H1 (cell line): ENCODE measurements around the gene POM121L12. TPM values are rescaled to one million over a fixed set of nuclear protein-coding genes. Genes with fewer than 3 reads are reported as not detected.

Experiments
- CTCF ChIA-PET: fragments of 300-600 bp; sonication (Branson Sonifier 250); formaldehyde crosslinking; loops from one replicate; lab custom pipeline; 2021; ENCODE audit not compliant: partially characterized antibody; lab: Charles Lee
- POLR2A ChIA-PET: fragments of 300-600 bp; sonication (Branson Sonifier 250); formaldehyde crosslinking; loops from one replicate; lab custom pipeline; 2021; ENCODE audit warnings: inconsistent platforms; ENCODE audit not compliant: partially characterized antibody; lab: Charles Lee
- DNase-seq, 2 experiments: peaks; one replicate each; pipeline versions ENCODE4 v3.0.0 to v3.0.0-alpha.2; 2010 to 2022; ENCODE audit warnings: low spot score in 2 of 2, low read depth in 1 of 2, mixed read lengths in 1 of 2
- FAIRE-seq: peaks from 2 replicates; lab custom pipeline; 2011; peaks lifted over from hg19 to GRCh38; lab: Jason Lieb, UNC
- H2AFZ ChIP-seq: 2 replicates; pipeline ENCODE4 v1.8.1; 2012; ENCODE audit warnings: low read length, inconsistent platforms
- H2AK5ac ChIP-seq: 2 replicates; pipeline ENCODE4 v1.6.1; 2013; ENCODE audit warnings: low read depth, low read length
- H2BK120ac ChIP-seq: replicated peaks from 2 replicates; pipeline ENCODE3; 2013; ENCODE audit warnings: low read depth, low read length, inconsistent platforms
- H2BK12ac ChIP-seq: 2 replicates; pipeline ENCODE4 v1.6.1; 2013; ENCODE audit warnings: low read depth, low read length
- H2BK15ac ChIP-seq: 2 replicates; pipeline ENCODE4 v1.6.1; 2013; ENCODE audit warnings: low read length
- H2BK20ac ChIP-seq: 2 replicates; pipeline ENCODE4 v1.6.1; 2013; ENCODE audit warnings: low read length
- H2BK5ac ChIP-seq: 2 replicates; pipeline ENCODE4 v1.6.1; 2013; ENCODE audit warnings: low read depth, low read length
- H3K14ac ChIP-seq: 2 replicates; pipeline ENCODE4 v1.6.1; 2013; ENCODE audit warnings: inconsistent platforms; ENCODE audit not compliant: insufficient read length
- H3K18ac ChIP-seq: 2 replicates; pipeline ENCODE4 v1.6.1; 2013; ENCODE audit warnings: low read length; ENCODE audit errors: extremely low read depth
- H3K23ac ChIP-seq: 2 replicates; pipeline ENCODE4 v1.6.1; 2013; ENCODE audit warnings: inconsistent platforms; ENCODE audit not compliant: insufficient read length
- H3K23me2 ChIP-seq: 2 replicates; pipeline ENCODE4 v1.6.1; 2013; ENCODE audit warnings: low read depth, low read length
- H3K27ac ChIP-seq: 2 replicates; pipeline ENCODE4 v1.6.1; 2011; ENCODE audit warnings: low read depth, low read length, inconsistent platforms
- H3K27me3 ChIP-seq, 4 experiments: replicated peaks in 1 of 4; 1 replicate in 1 of 4; 2 replicates in 3 of 4; pipeline versions ENCODE4 v1.6.1 to v1.8.1; 2011 to 2013; ENCODE audit warnings: low read length in 3 of 4, mild to moderate bottlenecking in 3 of 4, inconsistent platforms in 2 of 4, mixed read lengths in 2 of 4, moderate library complexity in 1 of 4; ENCODE audit not compliant: control insufficient read depth in 3 of 4, insufficient read depth in 3 of 4; ENCODE audit errors: extremely low read depth in 1 of 4
- H3K36me3 ChIP-seq, 4 experiments: 2 replicates each; pipeline versions ENCODE4 v1.6.1 to v1.8.1; 2011 to 2013; ENCODE audit warnings: mild to moderate bottlenecking in 4 of 4, low read length in 3 of 4, moderate library complexity in 2 of 4, control low read depth in 1 of 4, inconsistent platforms in 1 of 4; ENCODE audit not compliant: insufficient read depth in 4 of 4, control insufficient read depth in 2 of 4
- H3K4ac ChIP-seq: replicated peaks from 2 replicates; pipeline ENCODE3; 2013; ENCODE audit warnings: low read length, low read depth, mixed read lengths, inconsistent platforms; ENCODE audit not compliant: insufficient read length
- H3K4me1 ChIP-seq, 4 experiments: replicated peaks in 1 of 4; 1 replicate in 1 of 4; 2 replicates in 3 of 4; pipeline versions ENCODE4 v1.6.1 to v1.8.1; 2011 to 2013; ENCODE audit warnings: low read length in 3 of 4, inconsistent platforms in 2 of 4, mixed read lengths in 1 of 4; ENCODE audit not compliant: insufficient read depth in 4 of 4, control insufficient read depth in 3 of 4
- H3K4me2 ChIP-seq, 2 experiments: 2 replicates each; pipeline versions ENCODE4 v1.6.1 to v1.8.1; 2011 to 2013; ENCODE audit warnings: low read depth in 2 of 2, low read length in 2 of 2, control low read depth in 1 of 2, inconsistent platforms in 1 of 2, mild to moderate bottlenecking in 1 of 2; ENCODE audit not compliant: insufficient read depth in 1 of 2
- H3K4me3 ChIP-seq, 4 experiments: fragments of 200-600, 300-600 bp in 1 of 4; sonication (generic), shearing (Covaris generic), sonication (Bioruptor Twin) in 1 of 4; 2 replicates each; pipeline versions ENCODE4 v1.5.1 to v1.8.1; 2011 to 2016; ENCODE audit warnings: low read length in 4 of 4, low read depth in 3 of 4, control low read depth in 2 of 4, inconsistent platforms in 2 of 4, mild to moderate bottlenecking in 2 of 4, mixed read lengths in 1 of 4, moderate library complexity in 1 of 4; ENCODE audit not compliant: insufficient read depth in 2 of 4; ENCODE audit errors: extremely low read depth in 1 of 4
- H3K56ac ChIP-seq: replicated peaks from 2 replicates; pipeline ENCODE3; 2013; ENCODE audit warnings: low read depth, mild to moderate bottlenecking, mixed read lengths, low read length, inconsistent platforms; ENCODE audit not compliant: insufficient read length
- H3K79me1 ChIP-seq: 2 replicates; pipeline ENCODE4 v1.6.1; 2013; ENCODE audit warnings: low read depth, low read length, control low read depth
- H3K79me2 ChIP-seq, 2 experiments: 2 replicates each; pipeline versions ENCODE4 v1.6.1 to v1.8.1; 2012 to 2013; ENCODE audit warnings: low read length in 2 of 2, mild to moderate bottlenecking in 2 of 2, inconsistent platforms in 1 of 2; ENCODE audit not compliant: insufficient read depth in 2 of 2, control insufficient read depth in 1 of 2
- H3K9ac ChIP-seq, 4 experiments: replicated peaks in 1 of 4; 1 replicate in 1 of 4; 2 replicates in 3 of 4; pipeline versions ENCODE4 v1.6.1 to v1.8.1; 2011 to 2013; ENCODE audit warnings: low read depth in 3 of 4, low read length in 3 of 4, control low read depth in 2 of 4, mild to moderate bottlenecking in 2 of 4, moderate library complexity in 2 of 4, inconsistent platforms in 1 of 4; ENCODE audit errors: extremely low read depth in 1 of 4
- H3K9me3 ChIP-seq, 2 experiments: 2 replicates each; pipeline versions ENCODE4 v1.6.1 to v1.8.1; 2012 to 2013; ENCODE audit warnings: mild to moderate bottlenecking in 2 of 2, moderate library complexity in 2 of 2, control low read depth in 1 of 2, inconsistent platforms in 1 of 2, low read depth in 1 of 2, low read length in 1 of 2, mixed read lengths in 1 of 2; ENCODE audit not compliant: insufficient read depth in 2 of 2
- H4K20me1 ChIP-seq, 2 experiments: replicated peaks in 1 of 2; 2 replicates each; pipeline versions ENCODE3 to v1.8.1; 2011 to 2013; ENCODE audit warnings: inconsistent platforms in 2 of 2, low read length in 2 of 2, mild to moderate bottlenecking in 1 of 2; ENCODE audit not compliant: insufficient read depth in 2 of 2, control insufficient read depth in 1 of 2
- H4K5ac ChIP-seq: 2 replicates; pipeline ENCODE4 v1.6.1; 2013; ENCODE audit warnings: low read length, low read depth, mixed read lengths, inconsistent platforms; ENCODE audit not compliant: insufficient read length
- H4K8ac ChIP-seq: 2 replicates; pipeline ENCODE4 v1.8.0; 2013; ENCODE audit warnings: mild to moderate bottlenecking, moderate library complexity, low read length, inconsistent platforms; ENCODE audit not compliant: insufficient read depth; ENCODE audit errors: extremely low read depth
- H4K91ac ChIP-seq: replicated peaks from 2 replicates; pipeline ENCODE3; 2013; ENCODE audit warnings: low read length, mixed read lengths, inconsistent platforms; ENCODE audit not compliant: insufficient read length
- CREB1 ChIP-seq: IDR thresholded peaks from 2 replicates; pipeline ENCODE4 v1.6.1; 2012; ENCODE audit warnings: inconsistent platforms
- GABPA ChIP-seq: IDR thresholded peaks from 2 replicates; pipeline ENCODE4 v1.6.1; 2011; ENCODE audit warnings: mild to moderate bottlenecking, low read length, moderate library complexity, borderline replicate concordance; ENCODE audit not compliant: insufficient read depth
- HDAC2 ChIP-seq, 2 experiments: fragments of 300-600 bp in 1 of 2; sonication (generic) in 1 of 2; IDR thresholded peaks; 2 replicates each; pipeline ENCODE4 v1.6.1; 2011 to 2012; ENCODE audit warnings: low read depth in 2 of 2, low read length in 2 of 2, mild to moderate bottlenecking in 2 of 2, moderate library complexity in 2 of 2, borderline replicate concordance in 1 of 2, inconsistent platforms in 1 of 2
- NRF1 ChIP-seq: IDR thresholded peaks from 2 replicates; pipeline ENCODE4 v1.6.1; 2011; ENCODE audit warnings: mild to moderate bottlenecking, low read depth, low read length, improper control_type of control experiment
- WGBS, 2 experiments: shearing (Covaris generic) in 1 of 2; methylation state at CpG; one replicate each; pipeline versions ENCODE4 v1.1.6 to v1.1.7; 2013 to 2015; ENCODE audit warnings: low lambda C conversion rate in 2 of 2, mixed read lengths in 2 of 2, inconsistent platforms in 1 of 2, low coverage in 1 of 2, missing lambda C conversion rate in 1 of 2; ENCODE audit not compliant: insufficient replicate concordance in 2 of 2, insufficient coverage in 1 of 2, insufficient read length in 1 of 2; ENCODE audit errors: extremely low coverage in 1 of 2, missing lambda C conversion rate in 1 of 2; 5-methylcytosine and 5-hydroxymethylcytosine counted together
- long read RNA-seq, 2 experiments: library from RNA in 1 of 2; library from capped mRNA in 1 of 2; stranded (forward); transcript quantifications; one replicate each; pipeline ENCODE4 v2.0.0, GENCODE V29; 2021; ENCODE audit warnings: inconsistent platforms in 1 of 2
- polyA minus RNA-seq, 3 experiments: library from RNA; depleted of rRNA, polyadenylated mRNA; stranded (reverse); fragments of >200 nt; gene quantifications; 1 replicate in 2 of 3; 2 replicates in 1 of 3; pipeline ENCODE4 v1.2.3, GENCODE V29; 2011
- polyA plus RNA-seq, 7 experiments: library from polyadenylated mRNA; depleted of rRNA in 3 of 7; stranded (reverse) in 5 of 7; unstranded in 2 of 7; fragments of >200 nt in 5 of 7; fragments of 200-250 nt in 2 of 7; gene quantifications; 1 replicate in 5 of 7; 2 replicates in 1 of 7; 4 replicates in 1 of 7; pipeline versions ENCODE4 v1.2.1 to v1.2.3, GENCODE V29; 2011 to 2013; ENCODE audit warnings: missing spikeins in 2 of 7, mixed read lengths in 2 of 7
- total RNA-seq: library from RNA; stranded (reverse); fragmentation: NEBNext Ultra II Directional; extraction: Animal tissue kit (Norgen Biotek cat#: 25700); gene quantifications from 2 replicates; pipeline ENCODE4 v1.2.1, GENCODE V29; 2021

Gene POM121L12
- total RNA-seq (not detected in 2 replicates), polyA plus RNA-seq (2011; rRNA removed) (not detected in 2 replicates), polyA minus RNA-seq (2011; rRNA and poly(A)+ RNA removed) (not detected in 2 replicates)
- polyA plus RNA-seq (2011; cell fraction: cytosol; rRNA removed): not detected
- not detected for polyA plus RNA-seq (2011; cell fraction: nucleus; rRNA removed)
- polyA plus RNA-seq (2012, experiment 1 of 2): not detected in 4 replicates
- not detected for polyA plus RNA-seq (2012, experiment 2 of 2)
- not detected for polyA plus RNA-seq (2013, experiment 1 of 2)
- polyA plus RNA-seq (2013, experiment 2 of 2): not detected
- polyA minus RNA-seq (2011; cell fraction: cytosol; rRNA and poly(A)+ RNA removed): not detected
- not detected for polyA minus RNA-seq (2011; cell fraction: nucleus; rRNA and poly(A)+ RNA removed)
- long read RNA-seq, experiment 1: 0 reads
- long read RNA-seq, experiment 2: 0 reads

DNA sequence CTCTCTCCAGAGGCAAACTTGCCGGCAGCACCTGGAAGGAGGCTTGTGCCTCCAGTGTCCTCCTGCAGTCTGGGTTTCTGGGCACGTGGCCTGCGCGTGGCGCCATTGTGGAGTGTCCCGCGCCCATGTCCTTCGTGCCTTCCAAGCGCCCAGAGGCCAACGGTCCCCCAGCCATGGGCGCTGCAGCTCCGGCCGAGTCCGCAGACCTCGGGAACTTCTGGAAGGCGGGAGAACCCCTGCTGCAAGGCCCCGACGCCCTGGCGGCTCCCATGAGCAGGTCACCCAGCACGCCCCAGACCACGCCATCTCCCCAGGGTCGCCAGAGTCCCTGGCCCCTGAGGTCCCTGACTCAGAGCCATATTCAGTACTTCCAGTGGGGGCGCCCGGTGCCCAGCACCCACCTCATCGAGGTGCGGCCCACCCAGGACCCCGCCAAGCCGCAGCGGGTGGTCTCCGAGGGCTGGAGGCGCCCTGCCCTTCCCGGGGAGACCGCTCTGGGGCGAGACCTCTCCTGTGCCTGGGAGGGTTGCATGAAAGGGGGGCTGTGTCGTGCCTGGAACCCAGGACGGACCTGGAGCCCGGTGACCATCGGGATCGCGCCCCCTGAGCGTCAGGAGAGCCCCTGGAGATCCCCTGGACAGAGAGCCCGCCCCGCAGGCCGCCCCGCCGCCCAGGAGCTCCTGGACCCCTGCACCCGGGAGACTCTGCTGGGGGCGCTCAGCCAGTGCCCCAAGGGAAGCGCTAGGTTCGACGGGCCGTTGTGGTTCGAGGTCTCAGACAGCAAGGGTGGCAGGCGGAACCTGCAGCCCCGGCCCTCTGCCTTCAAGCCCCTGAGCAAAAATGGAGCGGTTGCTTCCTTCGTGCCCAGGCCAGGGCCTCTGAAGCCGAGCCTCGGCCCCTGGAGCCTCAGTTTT lies at the start of gene POM121L12:
Gene POM121L12 (plus strand): TSS at position 135 of the 914 bp plus-strand sequence. CDS start 39 bp downstream, at position 174.
- WGBS, 2 experiments: 93% methylated on average over 34 of the region's 59 CpGs; no CpG with 5 or more reads in 1 of the 2 experiments
- Histone ChIP-seq H3K36me3 (no peaks in the 10 kb centered on the region; a peak in 1 of 8 replicates), H3K4me2 (no peak within 1 kb of the TSS), H3K79me2 (no peaks in the 10 kb centered on the region), H2AK5ac (no peak within 1 kb of the TSS), H4K20me1 (no peaks in the 10 kb centered on the region), H4K5ac (no peak within 1 kb of the TSS), H3K56ac (no peak within 1 kb of the TSS), H2BK20ac (no peak within 1 kb of the TSS), H3K9ac (no peak within 1 kb of the TSS), H3K27ac (no peak within 1 kb of the TSS), H3K23ac (no peak within 1 kb of the TSS), H2BK5ac (no peak within 1 kb of the TSS), H3K14ac (no peak within 1 kb of the TSS), H3K27me3 (no peaks in the 10 kb centered on the region), H3K4ac (no peak within 1 kb of the TSS), H2BK12ac (no peak within 1 kb of the TSS), H2BK120ac (no peak within 1 kb of the TSS), H3K79me1 (no peaks in the 10 kb centered on the region), H4K8ac (no peak within 1 kb of the TSS), H3K18ac (no peak within 1 kb of the TSS), H3K9me3 (peaks cover 0 to 14% of the 10 kb centered on the region in 2 experiments; a peak in 1 of 4 replicates), H3K4me3 (no peak within 1 kb of the TSS), H4K91ac (no peak within 1 kb of the TSS), H3K4me1 (no peaks in the 10 kb centered on the region), H2BK15ac (no peak within 1 kb of the TSS), H2AFZ (no peak within 1 kb of the TSS), H3K23me2 (no peaks in the 10 kb centered on the region; the same call in 1 of the 2 replicates)
- POLR2A ChIA-PET: no interaction called here
- CTCF ChIA-PET: no interaction called here
- FAIRE-seq (no peak), DNase-seq (no peak)
- TF ChIP-seq GABPA (no peak), CREB1 (no peak), HDAC2 (IDR thresholded peaks at IDR 0.05; ENCODE audit: borderline replicate concordance in 1 of 2, low read depth in 2 of 2, low read length in 2 of 2) (no peak), NRF1 (no peak)
